BLaER1 (cell line): ENCODE data around the gene KIFBP.
A peak's percentile ranks its signal among the peaks of the same experiment; 100 is the strongest.

Experiments
- H3K27ac ChIP-seq: shearing (Covaris generic); formaldehyde crosslinking; 2 replicates; pipeline ENCODE4 v1.8.1; 2022
- H3K27me3 ChIP-seq: shearing (Covaris generic); formaldehyde crosslinking; 2 replicates; pipeline ENCODE4 v1.8.1; 2022
- H3K36me3 ChIP-seq: shearing (Covaris generic); formaldehyde crosslinking; 2 replicates; pipeline ENCODE4 v1.8.1; 2022
- H3K4me1 ChIP-seq: shearing (Covaris generic); formaldehyde crosslinking; 2 replicates; pipeline ENCODE4 v1.8.1; 2022
- H3K4me2 ChIP-seq: shearing (Covaris generic); formaldehyde crosslinking; 2 replicates; pipeline ENCODE4 v1.8.1; 2022
- H3K4me3 ChIP-seq: shearing (Covaris generic); formaldehyde crosslinking; 2 replicates; pipeline ENCODE4 v1.8.1; 2022
- H3K9ac ChIP-seq: shearing (Covaris generic); formaldehyde crosslinking; 2 replicates; pipeline ENCODE4 v1.8.1; 2022
- H3K9me3 ChIP-seq: shearing (Covaris generic); formaldehyde crosslinking; 2 replicates; pipeline ENCODE4 v1.8.1; 2022
- H4K20me1 ChIP-seq: shearing (Covaris generic); formaldehyde crosslinking; 2 replicates; pipeline ENCODE4 v1.8.1; 2022
- Cebpa-rat ChIP-seq: shearing (Covaris generic); IDR thresholded peaks from 2 replicates; pipeline ENCODE4 v1.8.1; 2022

KIFBP gene

GRCh38 chr10:69047111-69047832 is 58.7 kb downstream of the KIFBP start:
- no peaks in the 10 kb centered on the region for H3K27me3 ChIP-seq

GRCh38 chr10:69048103-69048502 is 59.5 kb downstream of the KIFBP start:
- TF ChIP-seq Cebpa-rat: no peak
- Histone ChIP-seq H3K27me3 (no peaks in the 10 kb centered on the region), H3K4me3 (no peak overlapping the region), H3K4me2 (no peak overlapping the region), H3K9me3 (no peaks in the 10 kb centered on the region), H4K20me1 (no peaks in the 10 kb centered on the region), H3K4me1 (peaks cover 8% of the 10 kb centered on the region), H3K36me3 (no peaks in the 10 kb centered on the region), H3K9ac (no peak overlapping the region), H3K27ac (no peak overlapping the region)

More at GRCh38 chr10:69047111-69047832, 58.7 kb downstream of the KIFBP start:
- TF ChIP-seq Cebpa-rat: no peak
- no peaks in the 10 kb centered on the region for H3K36me3 ChIP-seq
- H3K27ac ChIP-seq: no peak overlapping the region
- H3K4me2 ChIP-seq: no peak overlapping the region
- peaks cover 8% of the 10 kb centered on the region for H3K4me1 ChIP-seq
- no peak overlapping the region for H3K4me3 ChIP-seq
- H3K9me3 ChIP-seq: no peaks in the 10 kb centered on the region
- H4K20me1 ChIP-seq: no peaks in the 10 kb centered on the region
- H3K9ac ChIP-seq: no peak overlapping the region

DNA sequence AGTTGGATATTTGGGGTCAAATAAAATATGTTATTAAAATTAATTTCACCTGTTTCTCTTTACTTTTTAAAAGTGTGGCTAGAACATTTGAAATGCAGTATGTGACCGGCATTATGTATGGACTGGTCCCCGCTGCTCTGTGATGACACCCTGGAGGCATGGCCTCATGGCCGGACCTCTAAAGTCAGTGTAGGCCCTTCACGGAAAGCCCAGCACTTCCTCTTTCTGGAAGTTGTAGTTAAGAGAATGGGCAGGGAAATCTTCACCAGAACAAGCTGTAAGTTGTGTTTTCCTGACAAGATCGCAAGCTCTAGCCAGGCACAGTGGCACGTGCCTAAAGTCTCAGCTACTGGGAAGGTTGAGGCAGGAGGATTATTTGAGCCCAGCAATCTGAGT is 61.0 kb downstream of the KIFBP start:
- Histone ChIP-seq H3K9ac (no peak overlapping the region), H4K20me1 (no peaks in the 10 kb centered on the region), H3K27ac (no peak overlapping the region), H3K4me3 (no peak overlapping the region), H3K9me3 (no peaks in the 10 kb centered on the region), H3K4me2 (no peak overlapping the region), H3K27me3 (no peaks in the 10 kb centered on the region), H3K36me3 (no peaks in the 10 kb centered on the region), H3K4me1 (peaks cover 8% of the 10 kb centered on the region)
- no peak for TF ChIP-seq Cebpa-rat

DNA sequence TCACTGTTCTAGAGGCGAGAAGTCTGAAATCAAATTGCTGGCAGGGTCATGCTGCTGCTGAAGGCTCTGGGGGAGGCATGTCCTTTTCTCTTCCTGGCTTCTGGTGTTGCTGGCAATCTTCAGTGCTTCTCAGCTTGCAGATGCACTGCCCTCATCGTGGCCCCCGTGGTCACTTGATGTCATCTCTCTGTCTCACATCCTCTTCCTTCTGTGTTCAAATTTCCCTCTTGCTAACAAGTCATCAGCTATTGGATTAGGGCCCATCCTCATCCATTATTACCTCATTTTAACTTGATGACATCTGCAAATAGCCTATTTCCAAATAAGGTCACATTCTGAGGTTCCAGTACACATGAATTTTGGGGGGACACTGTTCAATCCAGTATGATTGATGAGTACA is 62.7 kb downstream of the KIFBP start:
- Histone ChIP-seq H3K4me3 (no peak overlapping the region), H3K9me3 (no peaks in the 10 kb centered on the region), H3K27ac (no peak overlapping the region), H3K27me3 (no peaks in the 10 kb centered on the region), H3K4me2 (no peak overlapping the region), H3K4me1 (no peaks in the 10 kb centered on the region; the same call in 1 of the 2 replicates), H3K9ac (no peak overlapping the region), H3K36me3 (no peaks in the 10 kb centered on the region), H4K20me1 (no peaks in the 10 kb centered on the region)
- TF ChIP-seq Cebpa-rat: no peak

DNA sequence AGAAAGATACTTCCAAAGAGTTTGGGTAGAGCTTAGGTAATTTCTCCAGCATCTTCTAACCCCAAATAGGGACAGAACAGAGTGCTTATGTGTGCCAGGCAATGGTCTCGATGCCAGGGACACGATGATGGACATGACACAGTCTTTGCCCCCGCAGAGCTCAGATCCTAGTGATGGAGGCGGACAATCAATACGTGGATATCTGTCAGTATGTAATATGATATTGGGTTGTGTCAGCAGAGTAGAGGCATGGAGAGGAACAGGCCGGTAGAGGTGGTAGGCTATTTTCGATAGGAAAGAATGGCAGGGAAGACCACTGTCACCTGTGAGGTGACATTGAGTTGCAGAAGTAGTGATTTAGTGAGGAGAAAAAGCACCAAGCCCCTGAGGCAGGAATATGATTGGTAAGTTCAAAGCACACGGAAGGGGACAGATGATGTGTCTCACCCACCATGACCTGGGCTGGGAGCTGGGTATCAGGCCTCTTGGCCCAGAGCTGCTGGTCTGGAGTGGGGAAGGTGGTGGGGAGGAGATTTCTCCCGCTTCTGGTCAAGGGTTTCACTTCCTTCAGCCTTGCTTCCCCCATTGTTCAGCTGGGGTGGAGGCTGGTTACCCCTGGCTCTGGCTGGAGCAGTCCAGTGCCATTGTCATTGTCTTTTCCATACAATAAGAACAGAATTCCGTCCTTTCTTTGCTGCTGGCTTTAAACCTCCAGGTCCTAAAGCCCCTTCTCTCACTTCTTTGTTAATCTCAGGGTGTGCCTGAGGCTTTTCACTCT is 63.3 kb downstream of the KIFBP start:
- H3K36me3 ChIP-seq: no peaks in the 10 kb centered on the region
- H3K4me1 ChIP-seq: no peaks in the 10 kb centered on the region
- no peak overlapping the region for H3K27ac ChIP-seq
- H4K20me1 ChIP-seq: no peaks in the 10 kb centered on the region
- H3K4me2 ChIP-seq: no peak overlapping the region
- H3K9ac ChIP-seq: no peak overlapping the region
- no peak for TF ChIP-seq Cebpa-rat
- H3K9me3 ChIP-seq: no peaks in the 10 kb centered on the region
- no peak overlapping the region for H3K4me3 ChIP-seq
- H3K27me3 ChIP-seq: no peaks in the 10 kb centered on the region

GRCh38 chr10:69052736-69053135 is 64.1 kb downstream of the KIFBP start:
- peaks cover 7% of the 10 kb centered on the region; the same call in 1 of the 2 replicates for H3K4me1 ChIP-seq
- no peak overlapping the region for H3K4me3 ChIP-seq
- H3K36me3 ChIP-seq: no peaks in the 10 kb centered on the region
- H3K4me2 ChIP-seq: no peak overlapping the region
- H3K27ac ChIP-seq: no peak overlapping the region
- no peak for TF ChIP-seq Cebpa-rat
- no peaks in the 10 kb centered on the region for H3K27me3 ChIP-seq
- H3K9me3 ChIP-seq: no peaks in the 10 kb centered on the region
- H3K9ac ChIP-seq: no peak overlapping the region
- H4K20me1 ChIP-seq: no peaks in the 10 kb centered on the region

GRCh38 chr10:69055241-69055640 is 66.6 kb downstream of the KIFBP start:
- peaks cover 7% of the 10 kb centered on the region; the same call in 1 of the 2 replicates for H3K4me1 ChIP-seq
- no peak overlapping the region for H3K9ac ChIP-seq
- H3K4me3 ChIP-seq: no peak overlapping the region
- no peaks in the 10 kb centered on the region for H3K36me3 ChIP-seq
- H3K27ac ChIP-seq: no peak overlapping the region
- no peaks in the 10 kb centered on the region for H4K20me1 ChIP-seq
- H3K4me2 ChIP-seq: no peak overlapping the region
- no peak for TF ChIP-seq Cebpa-rat
- H3K27me3 ChIP-seq: no peaks in the 10 kb centered on the region
- H3K9me3 ChIP-seq: no peaks in the 10 kb centered on the region

- Histone ChIP-seq H3K4me3 (no peak overlapping the region), H3K4me2 (no peak overlapping the region)
Measured at GRCh38 chr10:69056129-69056528, 67.5 kb downstream of the KIFBP start.

GRCh38 chr10:69056536-69057260 is 68.1 kb downstream of the KIFBP start:
- Histone ChIP-seq H3K27me3 (no peaks in the 10 kb centered on the region), H3K4me3 (no peak overlapping the region), H3K9me3 (no peaks in the 10 kb centered on the region), H3K27ac (no peak overlapping the region), H3K36me3 (no peaks in the 10 kb centered on the region), H3K4me2 (0 out of 2 replicates have a peak overlapping the region, but pooled peaks have one; percentile 25), H4K20me1 (no peaks in the 10 kb centered on the region), H3K9ac (no peak overlapping the region), H3K4me1 (peaks cover 16% of the 10 kb centered on the region)
- TF ChIP-seq Cebpa-rat: no peak

More at GRCh38 chr10:69056129-69056528, 67.5 kb downstream of the KIFBP start:
- Histone ChIP-seq H3K36me3 (no peaks in the 10 kb centered on the region), H4K20me1 (no peaks in the 10 kb centered on the region), H3K9ac (no peak overlapping the region), H3K27me3 (no peaks in the 10 kb centered on the region), H3K27ac (no peak overlapping the region), H3K9me3 (no peaks in the 10 kb centered on the region), H3K4me1 (peaks cover 11% of the 10 kb centered on the region)
- TF ChIP-seq Cebpa-rat: no peak
